ENCODE measurements around the gene TBX21. TPM values are rescaled to one million over a fixed set of nuclear protein-coding genes. Genes with fewer than 3 reads are reported as not detected.
"Not testable (repeated sequence)": the region's sequence is repeated elsewhere in the genome, so short reads cannot be mapped to it uniquely, and the experiment has no call there.

Gene TBX21
- total RNA-seq, 2 experiments from 2014 or later = 57.7 to 58.2 TPM

GRCh38 chr17:47744168-47745036 is 11.4 kb downstream of the TBX21 start:
- no peak for DNase-seq
- Mint-ChIP-seq H3K27ac (peak overlapping the region; percentile 58), H3K4me3 (no peak overlapping the region), H3K27me3 (no peaks in the 10 kb centered on the region), H3K4me1 (ENCODE audit: low read depth) (peaks cover 33% of the 10 kb centered on the region), H3K36me3 (peaks cover 56% of the 10 kb centered on the region), H3K9me3 (no peaks in the 10 kb centered on the region)
- intact Hi-C loops (cut with micrococcal nuclease) = loop anchor here (5.0 kb wide), 2 partner anchors 58 to 82 kb away; no protein-coding TSS in a partner anchor
- POLR2A ChIA-PET = interaction anchor here (0.8 kb wide), 1 partner anchor 25 kb away, joined by 3 read pairs; no protein-coding TSS in a partner anchor
- CTCF ChIA-PET = interaction anchor here (1.7 to 6.3 kb wide), 2 partner anchors 44 to 80 kb away, joined by 4 to 81 read pairs; no protein-coding TSS in a partner anchor

- ChIA-PET CTCF (interaction anchor here (1.5 to 2.7 kb wide), 2 partner anchors 12 to 46 kb away, joined by 3 to 17 read pairs; partner anchors contain the start of gene TBX21), POLR2A (interaction anchor here (0.8 kb wide), 1 partner anchor 26 kb away, joined by 3 read pairs; no protein-coding TSS in a partner anchor)
- H3K36me3 Mint-ChIP-seq = peaks cover 55% of the 10 kb centered on the region
- no peak overlapping the region for H3K4me3 Mint-ChIP-seq
- no peaks in the 10 kb centered on the region for H3K9me3 Mint-ChIP-seq
- intact Hi-C loops (cut with micrococcal nuclease) = no loop called here
- no peaks in the 10 kb centered on the region for H3K27me3 Mint-ChIP-seq
- peaks cover 31% of the 10 kb centered on the region for H3K4me1 Mint-ChIP-seq (ENCODE audit: low read depth)
- no peak overlapping the region for H3K27ac Mint-ChIP-seq
- no peak for DNase-seq
Observed at GRCh38 chr17:47745037-47745380, 12.0 kb downstream of the TBX21 start.

- H3K4me1 Mint-ChIP-seq (ENCODE audit: low read depth) = peaks cover 2% of the 10 kb centered on the region
- CTCF ChIA-PET = interaction anchor here (0.7 to 1.2 kb wide), 2 partner anchors 39 to 1054 kb away, joined by 3 to 5 read pairs; no protein-coding TSS in a partner anchor
- peaks cover 7% of the 10 kb centered on the region for H3K36me3 Mint-ChIP-seq
- H3K27ac Mint-ChIP-seq = no peak overlapping the region
- intact Hi-C loops (cut with micrococcal nuclease) = no loop called here
- POLR2A ChIA-PET = interaction anchor here (0.6 kb wide), 1 partner anchor 229 kb away, joined by 4 read pairs; no protein-coding TSS in a partner anchor
- no peak overlapping the region for H3K4me3 Mint-ChIP-seq
- DNase-seq = no peak
- H3K9me3 Mint-ChIP-seq = peaks cover 3% of the 10 kb centered on the region
- no peaks in the 10 kb centered on the region for H3K27me3 Mint-ChIP-seq
Observed at GRCh38 chr17:47751471-47751870, 18.4 kb downstream of the TBX21 start.

- peaks cover 5% of the 10 kb centered on the region for H3K27me3 Mint-ChIP-seq
- peaks cover 2% of the 10 kb centered on the region for H3K36me3 Mint-ChIP-seq
- H3K4me3 Mint-ChIP-seq = no peak overlapping the region
- ChIA-PET CTCF (interaction anchor here (0.6 kb wide), 1 partner anchor 59 kb away, joined by 4 read pairs; no protein-coding TSS in a partner anchor), POLR2A (no interaction called here)
- intact Hi-C loops (cut with micrococcal nuclease) = no loop called here
- peaks cover 20% of the 10 kb centered on the region for H3K9me3 Mint-ChIP-seq
- H3K27ac Mint-ChIP-seq = no peak overlapping the region
- no peaks in the 10 kb centered on the region for H3K4me1 Mint-ChIP-seq (ENCODE audit: low read depth)
- DNase-seq = no peak
Observed at GRCh38 chr17:47757386-47757785, 24.4 kb downstream of the TBX21 start.

DNA sequence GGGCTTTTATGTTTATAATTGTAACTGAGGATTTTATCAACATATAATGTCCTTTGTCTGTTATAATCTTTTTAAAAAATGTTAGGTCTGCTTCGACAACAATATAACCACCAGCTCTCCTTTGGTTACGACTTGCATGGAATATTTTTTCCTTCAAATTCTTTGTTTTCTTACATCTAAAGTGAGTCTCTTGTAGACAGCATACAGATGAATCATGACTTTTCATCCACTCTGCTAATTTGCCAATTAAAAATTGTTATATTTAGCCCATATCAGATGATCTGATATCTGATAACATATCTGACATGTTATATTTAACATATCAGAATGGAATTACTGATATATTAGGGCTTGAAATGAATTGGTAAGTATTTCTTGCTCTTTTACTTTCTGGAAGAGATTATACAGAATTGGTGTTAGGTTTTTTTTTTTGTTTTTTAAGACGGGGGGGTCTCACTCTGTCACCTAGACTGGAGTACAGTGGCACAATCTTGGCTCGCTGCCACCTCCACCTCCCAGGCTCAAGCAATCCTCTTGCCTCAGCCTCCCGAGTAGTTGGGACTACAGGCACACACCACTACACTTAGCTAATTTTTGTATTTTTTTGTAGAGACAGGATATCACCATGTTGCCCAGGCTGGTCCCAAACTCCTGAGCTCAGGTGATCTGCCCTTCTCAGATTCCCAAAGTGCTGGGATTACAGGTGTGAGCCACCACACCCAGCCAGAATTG is 27.5 kb downstream of the TBX21 start:
- intact Hi-C loops (cut with micrococcal nuclease) = no loop called here
- POLR2A ChIA-PET = no interaction called here
- Mint-ChIP-seq H3K27ac (no peak overlapping the region), H3K4me1 (ENCODE audit: low read depth) (peaks cover 10% of the 10 kb centered on the region), H3K4me3 (no peak overlapping the region), H3K36me3 (no peaks in the 10 kb centered on the region), H3K9me3 (peaks cover 26% of the 10 kb centered on the region), H3K27me3 (peaks cover 5% of the 10 kb centered on the region)
- DNase-seq = no peak
- CTCF ChIA-PET = no interaction called here

DNA sequence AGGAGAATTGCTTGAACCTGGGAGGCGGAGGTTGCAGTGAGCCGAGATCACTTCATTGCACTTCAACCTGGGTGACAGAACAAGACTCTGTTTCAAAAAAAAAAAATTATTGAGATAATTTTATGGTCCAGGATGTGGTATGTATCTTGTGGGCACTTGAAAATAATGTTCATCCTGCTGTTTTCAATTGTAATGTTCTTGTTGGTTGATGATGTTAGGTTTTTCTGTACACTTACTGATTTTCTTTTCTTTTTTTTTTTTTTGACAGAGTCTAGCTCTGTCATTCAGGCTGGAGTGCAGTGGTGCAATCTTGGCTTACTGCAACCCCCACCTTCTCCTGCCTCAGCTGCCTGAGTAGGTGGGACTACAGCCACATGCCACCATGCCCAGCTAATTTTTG is 29.7 kb downstream of the TBX21 start:
- no peak overlapping the region for H3K4me3 Mint-ChIP-seq
- ChIA-PET POLR2A (no interaction called here), CTCF (interaction anchor here (0.5 to 1.6 kb wide), 4 partner anchors 10 to 115 kb away, joined by 3 to 7 read pairs (median 4); no protein-coding TSS in a partner anchor)
- no peaks in the 10 kb centered on the region for H3K36me3 Mint-ChIP-seq
- no peak for DNase-seq
- intact Hi-C loops (cut with micrococcal nuclease) = no loop called here
- H3K4me1 Mint-ChIP-seq (ENCODE audit: low read depth) = peaks cover 10% of the 10 kb centered on the region
- peaks cover 7% of the 10 kb centered on the region for H3K27me3 Mint-ChIP-seq
- H3K9me3 Mint-ChIP-seq = peaks cover 23% of the 10 kb centered on the region
- H3K27ac Mint-ChIP-seq = no peak overlapping the region

DNA sequence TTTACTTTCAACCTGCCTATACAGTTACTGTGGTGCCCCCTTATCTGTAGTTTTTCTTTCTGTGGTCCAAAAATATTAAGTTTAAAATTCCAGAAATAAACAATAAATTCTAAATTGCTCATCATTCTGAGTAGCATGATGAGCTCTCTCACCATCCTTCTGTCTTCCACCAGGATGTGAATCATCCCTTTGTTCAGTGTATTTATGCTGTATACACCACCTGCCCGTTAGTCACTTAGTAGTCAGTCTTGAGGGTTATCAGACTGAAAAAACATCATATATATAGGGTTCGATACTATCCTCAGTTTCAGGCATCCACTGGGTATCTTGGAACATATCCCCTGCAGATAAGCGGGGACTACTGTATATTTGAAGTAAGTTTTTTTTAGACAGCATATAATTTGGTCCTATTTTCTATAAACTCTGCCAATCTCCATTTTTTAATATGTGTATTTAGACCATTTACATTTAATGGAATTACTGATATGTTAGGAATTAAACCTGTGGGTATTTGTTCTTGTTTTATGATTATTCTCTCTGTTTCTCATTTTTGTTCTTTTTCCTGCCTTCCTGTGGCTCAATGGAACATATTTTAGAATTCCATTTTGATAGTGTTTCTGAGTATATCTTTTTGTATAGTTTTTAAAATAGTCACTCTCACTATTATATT is 31.0 kb downstream of the TBX21 start:
- Mint-ChIP-seq H3K4me1 (ENCODE audit: low read depth) (peaks cover 10% of the 10 kb centered on the region), H3K4me3 (no peak overlapping the region), H3K27me3 (peaks cover 5% of the 10 kb centered on the region), H3K36me3 (no peaks in the 10 kb centered on the region), H3K9me3 (peaks cover 23% of the 10 kb centered on the region), H3K27ac (peak overlapping the region; percentile 48)
- intact Hi-C loops (cut with micrococcal nuclease) = no loop called here
- POLR2A ChIA-PET = no interaction called here
- CTCF ChIA-PET = interaction anchor here (0.5 to 1.6 kb wide), 4 partner anchors 9 to 75 kb away, joined by 3 to 7 read pairs (median 4); no protein-coding TSS in a partner anchor
- no peak for DNase-seq

- H3K27me3 Mint-ChIP-seq = peaks cover 33% of the 10 kb centered on the region
- intact Hi-C loops (cut with micrococcal nuclease); H3K36me3 Mint-ChIP-seq; DNase-seq; H3K9me3 Mint-ChIP-seq; H3K4me1 Mint-ChIP-seq (ENCODE audit: low read depth); POLR2A ChIA-PET; H3K4me3 Mint-ChIP-seq; H3K27ac Mint-ChIP-seq: not testable (repeated sequence)
- CTCF ChIA-PET = interaction anchor here (1.9 kb wide), 1 partner anchor 74 kb away, joined by 6 read pairs; no protein-coding TSS in a partner anchor
Observed at GRCh38 chr17:47773649-47774048, 40.6 kb downstream of the TBX21 start.

- Mint-ChIP-seq H3K4me1 (ENCODE audit: low read depth) (no peaks in the 10 kb centered on the region), H3K27me3 (peaks cover 36% of the 10 kb centered on the region), H3K9me3 (peaks cover 6% of the 10 kb centered on the region), H3K4me3 (no peak overlapping the region), H3K27ac (no peak overlapping the region), H3K36me3 (no peaks in the 10 kb centered on the region)
- intact Hi-C loops (cut with micrococcal nuclease) = no loop called here
- no peak for DNase-seq
- ChIA-PET POLR2A (no interaction called here), CTCF (no interaction called here)
Observed at GRCh38 chr17:47774331-47774730, 41.3 kb downstream of the TBX21 start.

DNA sequence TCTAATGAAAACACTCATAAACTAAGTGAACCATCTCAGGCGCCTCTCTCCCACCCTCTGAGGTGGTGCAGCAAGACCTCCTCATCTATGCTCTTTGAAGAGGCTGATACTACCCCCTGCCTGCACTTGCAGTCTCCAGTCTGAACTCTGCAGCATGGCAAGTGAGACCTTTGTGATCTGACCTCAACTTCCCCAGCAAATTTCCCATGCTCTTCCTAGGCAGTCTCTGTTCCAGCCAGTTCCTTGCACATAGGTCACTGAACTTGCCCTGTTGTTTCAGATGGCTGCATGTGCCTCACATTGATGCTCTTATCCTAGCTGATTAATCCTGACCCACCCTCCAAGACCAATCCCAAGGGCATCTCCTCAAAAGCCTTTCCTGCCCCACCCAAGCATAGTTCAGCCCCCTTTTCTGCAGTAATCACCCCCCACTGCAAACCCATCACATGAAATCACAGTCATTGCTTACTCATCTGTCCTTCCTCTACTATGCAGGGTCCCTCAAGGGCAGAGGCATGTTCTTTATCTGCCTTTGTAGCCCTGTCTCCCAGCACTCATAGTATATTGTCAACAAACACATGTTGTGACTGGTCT is 42.0 kb downstream of the TBX21 start:
- Mint-ChIP-seq H3K27ac (no peak overlapping the region), H3K4me1 (ENCODE audit: low read depth) (no peaks in the 10 kb centered on the region), H3K9me3 (peaks cover 6% of the 10 kb centered on the region), H3K27me3 (peaks cover 38% of the 10 kb centered on the region), H3K4me3 (no peak overlapping the region), H3K36me3 (no peaks in the 10 kb centered on the region)
- no peak for DNase-seq
- POLR2A ChIA-PET = no interaction called here
- CTCF ChIA-PET = interaction anchor here (0.9 to 1.4 kb wide), 4 partner anchors 11 to 75 kb away, joined by 4 to 10 read pairs (median 6); no protein-coding TSS in a partner anchor
- intact Hi-C loops (cut with micrococcal nuclease) = no loop called here

Measured in activated CD4-positive, alpha-beta memory T cell treated with anti-CD3 and anti-CD28 coated beads for 36 hours (primary cell).